Transverse colon (tissue), 4 donors: ENCODE results near the gene VWF. TPM values are rescaled to one million over a fixed set of nuclear protein-coding genes. Genes with fewer than 3 reads are reported as not detected.

Source experiments
- DNase-seq: peaks from one replicate; pipeline ENCODE4 v3.0.0-alpha.2; 2019
- H3K27ac ChIP-seq, 4 donors: fragments of 200-600 bp; sonication (generic); 2 replicates each; pipeline ENCODE4 v1.5.1; 2016 to 2018; ENCODE audit warnings: inconsistent platforms in 4 of 4
- H3K27me3 ChIP-seq: fragments of 200-600 bp; sonication (generic); 2 replicates; pipeline ENCODE4 v1.5.1; 2017; ENCODE audit warnings: inconsistent platforms
- H3K36me3 ChIP-seq, 4 donors: fragments of 200-600 bp; sonication (generic); 2 replicates each; pipeline ENCODE4 v1.5.1; 2017 to 2019; ENCODE audit warnings: inconsistent platforms in 4 of 4
- H3K4me1 ChIP-seq, 4 donors: fragments of 200-600 bp; sonication (generic); 2 replicates each; pipeline ENCODE4 v1.5.1; 2017 to 2020; ENCODE audit warnings: inconsistent platforms in 4 of 4
- H3K4me3 ChIP-seq, 4 donors: fragments of 200-600 bp; sonication (generic); 1 replicate in 1 of 4; 2 replicates in 3 of 4; pipeline versions ENCODE4 v1.5.1 to v1.6.1; 2017 to 2019; ENCODE audit warnings: inconsistent platforms in 4 of 4
- H3K9me3 ChIP-seq, 2 donors: fragments of 200-600 bp; sonication (generic); 2 replicates each; pipeline ENCODE4 v1.5.1; 2017 to 2019; ENCODE audit warnings: inconsistent platforms in 2 of 2
- CTCF ChIP-seq, 5 experiments: fragments of 200-600 bp in 3 of 5; fragments of 450-650 bp in 2 of 5; sonication (generic) in 3 of 5; IDR thresholded peaks; 1 replicate in 2 of 5; 2 replicates in 3 of 5; pipeline ENCODE4 v1.5.1; 2016 to 2017; ENCODE audit warnings: antibody characterized with exemption in 5 of 5, inconsistent platforms in 3 of 5, mild to moderate bottlenecking in 2 of 5, moderate library complexity in 1 of 5
- EP300 ChIP-seq: sonication (generic); formaldehyde crosslinking; IDR thresholded peaks from one replicate; pipeline ENCODE4 v1.6.1; 2017; ENCODE audit warnings: antibody characterized with exemption, low read depth
- POLR2A ChIP-seq: fragments of 450-650 bp; IDR thresholded peaks from one replicate; pipeline ENCODE4 v1.6.1; 2016; ENCODE audit warnings: antibody characterized with exemption, mild to moderate bottlenecking, moderate library complexity
- POLR2AphosphoS5 ChIP-seq, 3 donors: sonication (generic); formaldehyde crosslinking; IDR thresholded peaks; one replicate each; pipeline ENCODE4 v1.6.1; 2016; ENCODE audit warnings: antibody characterized with exemption in 3 of 3
- WGBS, 2 donors: methylation state at CpG; one replicate each; pipeline ENCODE4 v1.1.5; 2018; ENCODE audit warnings: low coverage in 1 of 2; 5-methylcytosine and 5-hydroxymethylcytosine counted together
- in situ Hi-C, 4 donors: fragments of 200-750 bp; cut with MboI; loops; one replicate each; pipeline versions ENCODE4 v1.15.0 to v1.15.1; 2017; ENCODE audit warnings: low sequenced_read_pairs in 3 of 4, low pct_ligation_motif_present in 1 of 4, low pct_unique_long_range_greater_than_20kb in 1 of 4
- intact Hi-C: fragments of 100-400 bp; cut with DNase I; formaldehyde crosslinking; loops from one replicate; pipeline ENCODE4 v1.15.1; 2023; ENCODE audit warnings: low total_unique reads
- total RNA-seq, 4 donors: library from RNA; depleted of rRNA; stranded (reverse); fragments of >200 nt; gene quantifications; one replicate each; pipeline ENCODE4 v1.1.0, GENCODE V29; 2016

Gene VWF
- total RNA-seq, 4 donors from 2014 or later, result 31.3 to 71.2 (median 51.5) TPM

DNA sequence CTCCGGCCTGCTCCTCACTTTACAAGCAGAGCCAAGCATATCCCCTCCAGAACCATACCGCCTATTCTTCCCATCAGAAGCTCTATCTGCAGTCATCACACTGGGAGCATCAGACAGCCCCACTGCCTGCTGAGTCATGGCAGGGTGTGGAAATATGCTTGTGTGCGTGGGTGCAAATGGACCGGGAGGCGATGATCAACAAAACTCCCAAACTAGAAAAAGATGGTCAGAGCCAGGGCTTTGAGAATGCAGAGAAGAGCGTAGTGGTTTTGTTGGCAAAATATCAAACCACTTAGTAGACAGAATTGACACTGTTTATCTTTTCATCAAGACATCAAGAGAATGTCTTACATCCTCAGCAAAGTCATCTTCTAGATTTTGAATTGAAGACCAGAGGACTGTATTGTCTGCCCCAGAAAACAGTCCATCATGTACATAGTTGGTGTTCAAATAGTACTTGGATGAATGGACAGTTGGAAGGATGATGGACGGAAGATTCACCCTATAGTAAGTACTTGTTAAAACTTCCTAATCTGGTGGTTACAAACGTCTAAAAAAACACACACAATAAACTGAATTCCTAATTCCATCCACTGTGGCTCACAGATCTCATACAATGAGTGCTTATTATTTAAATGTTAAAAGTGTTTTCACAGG, 54.9 kb downstream of the VWF start:
- H3K4me1 ChIP-seq, result peaks cover 0 to 12% (median 0%) of the 10 kb centered on the region in 4 donors
- H3K36me3 ChIP-seq, result no peaks in the 10 kb centered on the region
- in situ Hi-C loops, result loop anchor here (10.0 to 25.0 kb wide), 6 partner anchors 105 to 215 kb away; no protein-coding TSS in a partner anchor
- no peaks in the 10 kb centered on the region for H3K9me3 ChIP-seq
- intact Hi-C loops, result no loop called here
- 39 to 74% methylated on average over 6 to 8 of the region's 8 CpGs for WGBS, 2 donors
- H3K27me3 ChIP-seq, result no peaks in the 10 kb centered on the region
- H3K27ac ChIP-seq, result peak overlapping the region in 1 of 4 donors; percentile 32
- TF ChIP-seq CTCF (IDR thresholded peaks at IDR 0.05) (no peak), EP300 (no peak), POLR2AphosphoS5 (IDR thresholded peaks at IDR 0.05) (no peak), POLR2A (no peak)
- H3K4me3 ChIP-seq, result no peak overlapping the region
- DNase-seq, result no peak

DNA sequence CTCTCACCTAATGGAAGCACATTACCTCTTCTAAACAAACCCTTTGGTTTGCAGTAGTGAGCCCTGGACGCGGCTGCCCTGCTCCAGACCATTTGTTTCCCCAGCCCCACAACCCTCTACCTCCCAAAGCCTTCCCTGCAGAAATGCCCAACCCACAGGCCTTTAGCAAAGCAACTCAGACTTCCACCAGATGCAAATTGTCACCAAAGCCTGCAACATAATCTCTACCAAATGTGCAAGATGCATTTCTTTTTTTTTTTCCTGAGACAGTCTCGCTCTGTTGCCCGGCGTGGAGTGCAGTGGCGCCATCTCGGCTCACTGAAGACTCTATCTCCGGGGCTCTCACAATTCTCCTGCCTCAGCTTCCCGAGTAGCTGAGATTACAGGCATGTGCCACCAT, 56.2 kb downstream of the VWF start:
- H3K27ac ChIP-seq, result no peak overlapping the region
- intact Hi-C loops (no loop called here), in situ Hi-C loops (loop anchor here (10.0 to 25.0 kb wide), 6 partner anchors 107 to 217 kb away; no protein-coding TSS in a partner anchor)
- no peaks in the 10 kb centered on the region for H3K36me3 ChIP-seq
- no peak for DNase-seq
- no peaks in the 10 kb centered on the region for H3K9me3 ChIP-seq
- 68 to 72% methylated on average over 6 to 9 of the region's 9 CpGs for WGBS, 2 donors
- no peaks in the 10 kb centered on the region for H3K27me3 ChIP-seq
- H3K4me3 ChIP-seq, result no peak overlapping the region
- TF ChIP-seq CTCF (IDR thresholded peaks at IDR 0.05) (no peak), POLR2AphosphoS5 (IDR thresholded peaks at IDR 0.05) (no peak), EP300 (no peak), POLR2A (no peak)
- peaks cover 0 to 6% (median 0%) of the 10 kb centered on the region in 4 donors for H3K4me1 ChIP-seq

- Histone ChIP-seq H3K4me1 (peaks cover 0 to 6% (median 0%) of the 10 kb centered on the region in 4 donors), H3K27me3 (no peaks in the 10 kb centered on the region), H3K4me3 (no peak overlapping the region), H3K36me3 (no peaks in the 10 kb centered on the region), H3K27ac (no peak overlapping the region), H3K9me3 (no peaks in the 10 kb centered on the region)
- DNase-seq, result no peak
- TF ChIP-seq POLR2A (no peak), CTCF (IDR thresholded peaks at IDR 0.05) (peak in 3 of 5 experiments; percentile 7 to 35 (median 10))
- in situ Hi-C loops, result loop anchor here (10.0 to 25.0 kb wide), 6 partner anchors 107 to 217 kb away; no protein-coding TSS in a partner anchor
- intact Hi-C loops, result loop anchor here (2.0 kb wide), 1 partner anchor 217 kb away; no protein-coding TSS in a partner anchor
- WGBS, 2 donors, result 72 to 74% methylated on average over 6 to 16 of the region's 16 CpGs
Observed at GRCh38 chr12:6067152-6067916, 57.1 kb downstream of the VWF start.

- WGBS, 2 donors, result 100% methylated on average over 1 of the region's 1 CpG; no CpG with 5 or more reads in 1 of the 2 donors
- H3K9me3 ChIP-seq, result no peaks in the 10 kb centered on the region
- no peaks in the 10 kb centered on the region for H3K36me3 ChIP-seq
- intact Hi-C loops (loop anchor here (2.0 kb wide), 1 partner anchor 218 kb away; no protein-coding TSS in a partner anchor), in situ Hi-C loops (loop anchor here (10.0 to 25.0 kb wide), 6 partner anchors 108 to 218 kb away; no protein-coding TSS in a partner anchor)
- no peak overlapping the region for H3K4me3 ChIP-seq
- H3K27ac ChIP-seq, result no peak overlapping the region
- DNase-seq, result no peak
- TF ChIP-seq POLR2A (no peak), POLR2AphosphoS5 (IDR thresholded peaks at IDR 0.05) (no peak), CTCF (IDR thresholded peaks at IDR 0.05) (no peak)
- peaks cover 0 to 6% (median 0%) of the 10 kb centered on the region in 4 donors for H3K4me1 ChIP-seq
- no peaks in the 10 kb centered on the region for H3K27me3 ChIP-seq
Observed at GRCh38 chr12:6066651-6067050, 57.8 kb downstream of the VWF start.
